Hindlimb muscle (tissue), 1 donor: ENCODE data around the gene NCKAP5L. TPM values are rescaled to one million over a fixed set of nuclear protein-coding genes. Genes with fewer than 3 reads are reported as not detected.
"Not testable (repeated sequence)": the region's sequence is repeated elsewhere in the genome, so short reads cannot be mapped to it uniquely, and the experiment has no call there.

Source experiments
- DNase-seq: peaks from one replicate; pipeline ENCODE4 v3.0.0-alpha.2; 2013
- polyA plus RNA-seq: library from polyadenylated mRNA; unstranded; fragments of 120-200 nt; gene quantifications from one replicate; pipeline ENCODE4 v1.2.1, GENCODE V29; 2013; ENCODE audit not compliant: insufficient read length

Gene NCKAP5L
- polyA plus RNA-seq: 56.8 TPM

- peak; percentile 96 for DNase-seq
Observed at GRCh38 chr12:49828133-49829091, at the start of gene NCKAP5L. TSS of gene NCKAP5L (minus strand) at chr12:49828413. CDS start at chr12:49804044, 24,369 bp downstream.

GRCh38 chr12:49877066-49877465 is 48.9 kb upstream of the NCKAP5L start:
- no peak for DNase-seq

GRCh38 chr12:49876070-49876469 is 47.9 kb upstream of the NCKAP5L start:
- no peak for DNase-seq

GRCh38 chr12:49875115-49875720 is 47.0 kb upstream of the NCKAP5L start:
- DNase-seq: no peak

GRCh38 chr12:49874142-49874897 is 46.1 kb upstream of the NCKAP5L start:
- DNase-seq: no peak

- no peak for DNase-seq
Observed at GRCh38 chr12:49873361-49873934, 45.2 kb upstream of the NCKAP5L start.

GRCh38 chr12:49872781-49873181 is 44.6 kb upstream of the NCKAP5L start:
- no peak for DNase-seq

- no peak for DNase-seq
Observed at GRCh38 chr12:49872381-49872780, 44.2 kb upstream of the NCKAP5L start.

GRCh38 chr12:49871811-49872251 is 43.6 kb upstream of the NCKAP5L start:
- DNase-seq: not testable (repeated sequence)

- DNase-seq: no peak
Observed at GRCh38 chr12:49871263-49871561, 43.0 kb upstream of the NCKAP5L start.

GRCh38 chr12:49870501-49871262 is 42.5 kb upstream of the NCKAP5L start:
- no peak for DNase-seq

GRCh38 chr12:49869816-49870500 is 41.7 kb upstream of the NCKAP5L start:
- DNase-seq: no peak

GRCh38 chr12:49868952-49869815 is 41.0 kb upstream of the NCKAP5L start:
- DNase-seq: peak; percentile 79

- DNase-seq: no peak
Observed at GRCh38 chr12:49868449-49868848, 40.2 kb upstream of the NCKAP5L start.

- DNase-seq: no peak
Observed at GRCh38 chr12:49867570-49868341, 39.5 kb upstream of the NCKAP5L start.

- DNase-seq: peak; percentile 72
Observed at GRCh38 chr12:49866859-49867569, 38.8 kb upstream of the NCKAP5L start.

GRCh38 chr12:49865782-49866135 is 37.5 kb upstream of the NCKAP5L start:
- no peak for DNase-seq

GRCh38 chr12:49865109-49865781 is 37.0 kb upstream of the NCKAP5L start:
- DNase-seq: no peak

GRCh38 chr12:49864798-49865090 is 36.5 kb upstream of the NCKAP5L start:
- DNase-seq: no peak
